WTC11 (cell line): ENCODE measurements around the gene ADGRG7. TPM values are rescaled to one million over a fixed set of nuclear protein-coding genes. Genes with fewer than 3 reads are reported as not detected.

Source experiments
- ATAC-seq: fragments of 200-7000 bp; cut with Tn5 transposase; 2 replicates; pipeline ENCODE4 v1.10.0; 2021; ENCODE audit warnings: mild to moderate bottlenecking, moderate library complexity
- CTCF ChIA-PET: fragments of 300-600 bp; sonication (Branson Sonifier 250); formaldehyde crosslinking; loops from one replicate; lab custom pipeline; 2021; ENCODE audit warnings: antibody characterized with exemption; lab: Charles Lee
- POLR2A ChIA-PET: fragments of 350-600 bp; sonication (Branson Sonifier 250); formaldehyde crosslinking; loops from one replicate; lab custom pipeline; 2021; ENCODE audit warnings: antibody characterized with exemption; lab: Charles Lee
- DNase-seq: peaks from one replicate; pipeline ENCODE4 v3.0.0; 2021; ENCODE audit warnings: low spot score
- H3K27ac Mint-ChIP-seq: 2 replicates; pipeline ENCODE4 v1.8.0; 2021; ENCODE audit warnings: mixed read lengths
- H3K27me3 Mint-ChIP-seq: 2 replicates; pipeline ENCODE4 v1.8.0; 2021; ENCODE audit warnings: low read depth, mild to moderate bottlenecking, moderate library complexity, mixed read lengths
- H3K36me3 Mint-ChIP-seq: 2 replicates; pipeline ENCODE4 v1.8.0; 2021; ENCODE audit warnings: mixed read lengths
- H3K4me1 Mint-ChIP-seq: 2 replicates; pipeline ENCODE4 v1.8.0; 2022; ENCODE audit warnings: mixed read lengths
- H3K4me3 Mint-ChIP-seq: 2 replicates; pipeline ENCODE4 v1.8.0; 2021; ENCODE audit warnings: mild to moderate bottlenecking, moderate library complexity, mixed read lengths
- H3K9me3 Mint-ChIP-seq: 2 replicates; pipeline ENCODE4 v1.8.0; 2021; ENCODE audit warnings: mixed read lengths
- CBFB ChIP-seq: sonication (generic); formaldehyde crosslinking; IDR thresholded peaks from 2 replicates; pipeline ENCODE4 v1.8.1; 2022; ENCODE audit warnings: mild to moderate bottlenecking, low read depth, missing genetic modification reagents
- ELF4 ChIP-seq: sonication (generic); formaldehyde crosslinking; IDR thresholded peaks from 2 replicates; pipeline ENCODE4 v1.8.1; 2022; ENCODE audit warnings: low read depth, mild to moderate bottlenecking, moderate library complexity, missing genetic modification reagents
- FOXP1 ChIP-seq: sonication (generic); formaldehyde crosslinking; IDR thresholded peaks from 2 replicates; pipeline ENCODE4 v1.8.0; 2022; ENCODE audit warnings: missing genetic modification reagents, mild to moderate bottlenecking, moderate library complexity, borderline replicate concordance
- GRHL2 ChIP-seq: fragments of 250-450 bp; sonication (Bioruptor Pico); IDR thresholded peaks from 2 replicates; pipeline ENCODE4 v1.8.0; 2022; ENCODE audit warnings: mild to moderate bottlenecking, moderate library complexity; ENCODE audit not compliant: insufficient replicate concordance, severe bottlenecking
- GTF2I ChIP-seq: fragments of 250-450 bp; sonication (Bioruptor Pico); conservative IDR thresholded peaks from 2 replicates; pipeline ENCODE4 v1.4.0; 2021; ENCODE audit warnings: mild to moderate bottlenecking
- MYBL2 ChIP-seq: sonication (generic); formaldehyde crosslinking; IDR thresholded peaks from 2 replicates; pipeline ENCODE4 v1.8.1; 2023; ENCODE audit warnings: mild to moderate bottlenecking, moderate library complexity, missing genetic modification reagents
- NR1H2 ChIP-seq: sonication (generic); formaldehyde crosslinking; IDR thresholded peaks from 2 replicates; pipeline ENCODE4 v1.9.0; 2021; ENCODE audit warnings: mild to moderate bottlenecking, moderate library complexity, missing genetic modification reagents
- NR2C2 ChIP-seq: sonication (generic); formaldehyde crosslinking; IDR thresholded peaks from 2 replicates; pipeline ENCODE4 v1.8.0; 2022; ENCODE audit warnings: mild to moderate bottlenecking, missing genetic modification reagents
- RELA ChIP-seq: sonication (generic); formaldehyde crosslinking; IDR thresholded peaks from 2 replicates; pipeline ENCODE4 v1.8.1; 2022; ENCODE audit warnings: missing genetic modification reagents, mild to moderate bottlenecking, borderline replicate concordance
- SP1 ChIP-seq: sonication (generic); formaldehyde crosslinking; conservative IDR thresholded peaks from 2 replicates; pipeline ENCODE4 v1.8.1; 2022; ENCODE audit warnings: missing genetic modification reagents
- TEAD4 ChIP-seq: sonication (generic); formaldehyde crosslinking; IDR thresholded peaks from 2 replicates; pipeline ENCODE4 v1.8.0; 2022; ENCODE audit warnings: mild to moderate bottlenecking, missing genetic modification reagents
- TP53 ChIP-seq: sonication (generic); formaldehyde crosslinking; IDR thresholded peaks from 2 replicates; pipeline ENCODE4 v1.8.1; 2023; ENCODE audit warnings: mild to moderate bottlenecking, missing genetic modification reagents
- ZNF121 ChIP-seq: sonication (generic); formaldehyde crosslinking; IDR thresholded peaks from 2 replicates; pipeline ENCODE4 v1.8.0; 2023; ENCODE audit warnings: missing genetic modification reagents
- total RNA-seq: library from RNA; stranded (reverse); gene quantifications from 3 replicates; pipeline ENCODE4 v1.2.3, GENCODE V29; 2021
- TF ChIP-seq, protein P1 (sequence below): sonication (generic); formaldehyde crosslinking; IDR thresholded peaks from 2 replicates; pipeline ENCODE4 v1.8.1; 2023; ENCODE audit warnings: mild to moderate bottlenecking, missing genetic modification reagents, moderate library complexity
- TF ChIP-seq, protein P2 (sequence below): sonication (generic); formaldehyde crosslinking; IDR thresholded peaks from 2 replicates; pipeline ENCODE4 v1.8.0; 2022; ENCODE audit warnings: mild to moderate bottlenecking, missing genetic modification reagents
- TF ChIP-seq, protein P3 (sequence below): sonication (generic); formaldehyde crosslinking; IDR thresholded peaks from 2 replicates; pipeline ENCODE4 v1.8.1; 2023; ENCODE audit warnings: mild to moderate bottlenecking, moderate library complexity, missing genetic modification reagents
- TF ChIP-seq, protein P4 (sequence below): sonication (generic); formaldehyde crosslinking; conservative IDR thresholded peaks from 2 replicates; pipeline ENCODE4 v1.8.1; 2022; ENCODE audit warnings: mild to moderate bottlenecking, missing genetic modification reagents
- TF ChIP-seq, protein P5 (sequence below): sonication (generic); formaldehyde crosslinking; IDR thresholded peaks from 2 replicates; pipeline ENCODE4 v1.8.0; 2022; ENCODE audit warnings: mild to moderate bottlenecking, missing genetic modification reagents
- TF ChIP-seq, protein P6 (sequence below): sonication (generic); formaldehyde crosslinking; IDR thresholded peaks from 2 replicates; pipeline ENCODE4 v1.8.1; 2022; ENCODE audit warnings: missing genetic modification reagents, borderline replicate concordance
- TF ChIP-seq, protein P7 (sequence below): sonication (generic); formaldehyde crosslinking; IDR thresholded peaks from 2 replicates; pipeline ENCODE4 v1.8.1; 2022; ENCODE audit warnings: mild to moderate bottlenecking, missing genetic modification reagents, moderate library complexity, borderline replicate concordance

The ADGRG7 gene
- total RNA-seq, 1 experiment from 2014 or later = not detected

DNA sequence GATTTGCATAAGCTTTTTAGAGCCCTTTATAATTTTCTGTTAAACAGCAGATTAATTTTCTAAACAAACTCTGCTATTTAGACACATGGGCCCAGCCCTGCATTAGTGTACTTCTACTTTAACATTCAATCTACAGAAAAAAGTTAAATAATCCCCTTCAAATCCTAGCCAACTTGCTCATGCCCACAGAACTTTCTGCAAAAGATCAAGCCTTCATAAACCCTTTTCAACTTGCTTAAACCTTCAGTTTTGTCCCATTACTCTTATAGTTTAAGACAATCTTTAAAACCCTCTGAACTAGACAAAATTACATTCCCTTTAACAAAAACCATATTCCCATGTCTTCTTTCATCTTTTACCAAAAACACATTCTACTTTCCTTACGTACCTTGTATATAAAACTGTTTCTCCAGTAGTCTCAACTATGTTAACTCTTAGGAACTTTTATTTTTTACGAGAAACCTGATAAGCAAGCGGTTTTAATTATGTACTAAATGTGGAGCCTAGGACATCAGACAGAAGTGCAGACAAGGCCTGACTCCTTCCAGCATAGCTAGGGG, 25.2 kb upstream of the ADGRG7 start:
- ChIA-PET CTCF (no interaction called here), POLR2A (no interaction called here)
- H3K27me3 Mint-ChIP-seq = no peaks in the 10 kb centered on the region
- H3K9me3 Mint-ChIP-seq = peaks cover 33% of the 10 kb centered on the region
- no peak overlapping the region for H3K27ac Mint-ChIP-seq
- peaks cover 16% of the 10 kb centered on the region for H3K36me3 Mint-ChIP-seq
- no peak overlapping the region for H3K4me3 Mint-ChIP-seq
- DNase-seq = no peak
- ATAC-seq = no peak
- TF ChIP-seq, protein P1, sequence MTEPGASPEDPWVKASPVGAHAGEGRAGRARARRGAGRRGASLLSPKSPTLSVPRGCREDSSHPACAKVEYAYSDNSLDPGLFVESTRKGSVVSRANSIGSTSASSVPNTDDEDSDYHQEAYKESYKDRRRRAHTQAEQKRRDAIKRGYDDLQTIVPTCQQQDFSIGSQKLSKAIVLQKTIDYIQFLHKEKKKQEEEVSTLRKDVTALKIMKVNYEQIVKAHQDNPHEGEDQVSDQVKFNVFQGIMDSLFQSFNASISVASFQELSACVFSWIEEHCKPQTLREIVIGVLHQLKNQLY (CRISPR knock-in tag) = no peak
- TF ChIP-seq GTF2I = no peak
- no peak for TF ChIP-seq RELA (CRISPR knock-in tag)
- no peak for TF ChIP-seq FOXP1
- no peak for TF ChIP-seq ELF4 (CRISPR knock-in tag)
- TF ChIP-seq, protein P2, sequence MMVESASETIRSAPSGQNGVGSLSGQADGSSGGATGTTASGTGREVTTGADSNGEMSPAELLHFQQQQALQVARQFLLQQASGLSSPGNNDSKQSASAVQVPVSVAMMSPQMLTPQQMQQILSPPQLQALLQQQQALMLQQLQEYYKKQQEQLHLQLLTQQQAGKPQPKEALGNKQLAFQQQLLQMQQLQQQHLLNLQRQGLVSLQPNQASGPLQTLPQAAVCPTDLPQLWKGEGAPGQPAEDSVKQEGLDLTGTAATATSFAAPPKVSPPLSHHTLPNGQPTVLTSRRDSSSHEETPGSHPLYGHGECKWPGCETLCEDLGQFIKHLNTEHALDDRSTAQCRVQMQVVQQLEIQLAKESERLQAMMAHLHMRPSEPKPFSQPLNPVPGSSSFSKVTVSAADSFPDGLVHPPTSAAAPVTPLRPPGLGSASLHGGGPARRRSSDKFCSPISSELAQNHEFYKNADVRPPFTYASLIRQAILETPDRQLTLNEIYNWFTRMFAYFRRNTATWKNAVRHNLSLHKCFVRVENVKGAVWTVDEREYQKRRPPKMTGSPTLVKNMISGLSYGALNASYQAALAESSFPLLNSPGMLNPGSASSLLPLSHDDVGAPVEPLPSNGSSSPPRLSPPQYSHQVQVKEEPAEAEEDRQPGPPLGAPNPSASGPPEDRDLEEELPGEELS (CRISPR knock-in tag) = no peak
- no peak for TF ChIP-seq TEAD4 (CRISPR knock-in tag)
- no peak for TF ChIP-seq NR2C2
- TF ChIP-seq, protein P3, sequence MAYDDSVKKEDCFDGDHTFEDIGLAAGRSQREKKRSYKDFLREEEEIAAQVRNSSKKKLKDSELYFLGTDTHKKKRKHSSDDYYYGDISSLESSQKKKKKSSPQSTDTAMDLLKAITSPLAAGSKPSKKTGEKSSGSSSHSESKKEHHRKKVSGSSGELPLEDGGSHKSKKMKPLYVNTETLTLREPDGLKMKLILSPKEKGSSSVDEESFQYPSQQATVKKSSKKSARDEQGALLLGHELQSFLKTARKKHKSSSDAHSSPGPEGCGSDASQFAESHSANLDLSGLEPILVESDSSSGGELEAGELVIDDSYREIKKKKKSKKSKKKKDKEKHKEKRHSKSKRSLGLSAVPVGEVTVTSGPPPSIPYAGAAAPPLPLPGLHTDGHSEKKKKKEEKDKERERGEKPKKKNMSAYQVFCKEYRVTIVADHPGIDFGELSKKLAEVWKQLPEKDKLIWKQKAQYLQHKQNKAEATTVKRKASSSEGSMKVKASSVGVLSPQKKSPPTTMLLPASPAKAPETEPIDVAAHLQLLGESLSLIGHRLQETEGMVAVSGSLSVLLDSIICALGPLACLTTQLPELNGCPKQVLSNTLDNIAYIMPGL (CRISPR knock-in tag) = no peak
- no peak for TF ChIP-seq MYBL2 (CRISPR knock-in tag)
- TF ChIP-seq, protein P4, sequence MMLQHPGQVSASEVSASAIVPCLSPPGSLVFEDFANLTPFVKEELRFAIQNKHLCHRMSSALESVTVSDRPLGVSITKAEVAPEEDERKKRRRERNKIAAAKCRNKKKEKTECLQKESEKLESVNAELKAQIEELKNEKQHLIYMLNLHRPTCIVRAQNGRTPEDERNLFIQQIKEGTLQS (CRISPR knock-in tag) = no peak
- no peak for TF ChIP-seq ZNF121 (CRISPR knock-in tag)
- TF ChIP-seq CBFB (CRISPR knock-in tag) = no peak
- TF ChIP-seq SP1 = no peak
- TF ChIP-seq, all 79 proteins: peak for 0
- no peaks in the 10 kb centered on the region for H3K4me1 Mint-ChIP-seq

DNA sequence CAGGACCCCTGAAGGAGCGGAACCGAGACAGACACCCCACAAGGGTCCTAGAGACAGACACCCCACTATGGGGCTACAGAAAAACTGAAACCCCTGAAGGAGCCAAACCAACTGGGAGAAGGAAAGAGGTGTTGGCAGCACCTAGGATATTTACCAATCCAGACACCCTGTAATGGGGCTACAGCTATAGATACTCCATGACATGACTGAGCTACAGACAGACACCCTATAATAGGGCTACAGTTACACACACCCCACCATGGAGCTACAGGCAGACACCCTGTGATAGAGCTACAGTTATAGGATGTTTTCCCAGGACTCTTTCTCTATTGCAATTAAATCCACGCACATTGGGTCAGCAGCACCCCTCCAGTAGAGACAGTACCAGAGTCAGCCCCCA, 22.6 kb upstream of the ADGRG7 start:
- Mint-ChIP-seq H3K4me1 (peaks cover 3% of the 10 kb centered on the region; the same call in 1 of the 2 replicates), H3K9me3 (peaks cover 33% of the 10 kb centered on the region), H3K27ac (no peak overlapping the region), H3K27me3 (no peaks in the 10 kb centered on the region), H3K36me3 (peaks cover 16% of the 10 kb centered on the region), H3K4me3 (no peak overlapping the region)
- TF ChIP-seq, protein P5, sequence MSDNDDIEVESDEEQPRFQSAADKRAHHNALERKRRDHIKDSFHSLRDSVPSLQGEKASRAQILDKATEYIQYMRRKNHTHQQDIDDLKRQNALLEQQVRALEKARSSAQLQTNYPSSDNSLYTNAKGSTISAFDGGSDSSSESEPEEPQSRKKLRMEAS (CRISPR knock-in tag) = no peak
- TF ChIP-seq TP53 (CRISPR knock-in tag) (no peak), GRHL2 (CRISPR knock-in tag) (no peak), NR1H2 (CRISPR knock-in tag) (no peak)
- TF ChIP-seq, protein P6, sequence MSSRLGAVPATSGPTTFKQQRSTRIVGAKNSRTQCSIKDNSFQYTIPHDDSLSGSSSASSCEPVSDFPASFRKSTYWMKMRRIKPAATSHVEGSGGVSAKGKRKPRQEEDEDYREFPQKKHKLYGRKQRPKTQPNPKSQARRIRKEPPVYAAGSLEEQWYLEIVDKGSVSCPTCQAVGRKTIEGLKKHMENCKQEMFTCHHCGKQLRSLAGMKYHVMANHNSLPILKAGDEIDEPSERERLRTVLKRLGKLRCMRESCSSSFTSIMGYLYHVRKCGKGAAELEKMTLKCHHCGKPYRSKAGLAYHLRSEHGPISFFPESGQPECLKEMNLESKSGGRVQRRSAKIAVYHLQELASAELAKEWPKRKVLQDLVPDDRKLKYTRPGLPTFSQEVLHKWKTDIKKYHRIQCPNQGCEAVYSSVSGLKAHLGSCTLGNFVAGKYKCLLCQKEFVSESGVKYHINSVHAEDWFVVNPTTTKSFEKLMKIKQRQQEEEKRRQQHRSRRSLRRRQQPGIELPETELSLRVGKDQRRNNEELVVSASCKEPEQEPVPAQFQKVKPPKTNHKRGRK (CRISPR knock-in tag) = no peak
- TF ChIP-seq, protein P1 (CRISPR knock-in tag) = no peak
- TF ChIP-seq, protein P7, sequence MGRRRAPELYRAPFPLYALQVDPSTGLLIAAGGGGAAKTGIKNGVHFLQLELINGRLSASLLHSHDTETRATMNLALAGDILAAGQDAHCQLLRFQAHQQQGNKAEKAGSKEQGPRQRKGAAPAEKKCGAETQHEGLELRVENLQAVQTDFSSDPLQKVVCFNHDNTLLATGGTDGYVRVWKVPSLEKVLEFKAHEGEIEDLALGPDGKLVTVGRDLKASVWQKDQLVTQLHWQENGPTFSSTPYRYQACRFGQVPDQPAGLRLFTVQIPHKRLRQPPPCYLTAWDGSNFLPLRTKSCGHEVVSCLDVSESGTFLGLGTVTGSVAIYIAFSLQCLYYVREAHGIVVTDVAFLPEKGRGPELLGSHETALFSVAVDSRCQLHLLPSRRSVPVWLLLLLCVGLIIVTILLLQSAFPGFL (CRISPR knock-in tag) = no peak
- ChIA-PET CTCF (no interaction called here), POLR2A (no interaction called here)
- ATAC-seq = no peak
- no peak for DNase-seq
